NB4 (cell line): ENCODE data around the gene TPPP3.
"Not testable (repeated sequence)": the region's sequence is repeated elsewhere in the genome, so short reads cannot be mapped to it uniquely, and the experiment has no call there.

Experiments used
- DNase-seq: peaks from one replicate; pipeline ENCODE4 v3.0.0; 2010; ENCODE audit warnings: low read depth
- H3K4me3 ChIP-seq: one replicate; pipeline ENCODE4 v1.5.1; 2011; ENCODE audit warnings: mild to moderate bottlenecking, low read depth, low read length, moderate library complexity
- MYC ChIP-seq: IDR thresholded peaks from 2 replicates; pipeline ENCODE4 v1.6.1; 2011; ENCODE audit warnings: low read depth, low read length
- POLR2A ChIP-seq: IDR thresholded peaks from 2 replicates; pipeline ENCODE4 v1.6.1; 2011; ENCODE audit warnings: mild to moderate bottlenecking; ENCODE audit not compliant: insufficient read length; ENCODE audit errors: extremely low read depth
- TF ChIP-seq, protein P1 (sequence below): IDR thresholded peaks from 2 replicates; pipeline ENCODE4 v1.6.1; 2011; ENCODE audit warnings: low read depth, low read length
- TF ChIP-seq, protein P2 (sequence below): IDR thresholded peaks from one replicate; pipeline ENCODE4 v1.5.1; 2012; ENCODE audit warnings: low read depth, low read length

The TPPP3 gene

DNA sequence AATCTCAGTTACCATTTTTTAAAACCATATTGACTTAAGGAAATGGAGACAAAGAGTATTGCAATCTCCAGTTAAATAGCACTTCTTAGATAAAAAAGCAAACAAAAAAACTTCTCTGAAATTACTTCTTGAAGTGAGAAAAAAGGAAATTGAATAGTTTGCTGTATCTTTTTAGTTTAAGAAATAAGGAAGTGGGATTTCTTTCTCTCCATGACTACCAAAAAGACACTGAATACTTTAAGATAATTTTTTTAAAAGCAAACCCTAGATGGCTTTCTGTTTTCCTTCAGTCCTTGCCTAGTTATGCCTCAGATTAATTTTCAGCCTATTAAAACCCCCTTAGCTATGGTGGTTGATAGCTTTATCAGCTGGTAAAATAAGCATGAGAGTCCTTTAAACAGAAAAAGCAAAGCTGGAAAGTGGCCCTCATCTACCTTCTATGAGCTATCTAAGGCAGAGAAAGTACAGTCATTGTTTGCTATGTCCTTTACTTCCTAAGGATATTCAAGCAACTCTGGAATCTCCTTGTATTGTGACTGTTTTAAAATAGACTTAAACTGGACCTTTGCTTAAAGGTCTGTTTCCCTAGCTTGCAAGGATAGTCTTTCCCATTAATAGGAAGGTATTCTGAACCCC lies 28.6 kb downstream of the TPPP3 start:
- H3K4me3 ChIP-seq: no peak overlapping the region
- TF ChIP-seq MYC: no peak
- no peak for TF ChIP-seq POLR2A
- TF ChIP-seq, protein P1, sequence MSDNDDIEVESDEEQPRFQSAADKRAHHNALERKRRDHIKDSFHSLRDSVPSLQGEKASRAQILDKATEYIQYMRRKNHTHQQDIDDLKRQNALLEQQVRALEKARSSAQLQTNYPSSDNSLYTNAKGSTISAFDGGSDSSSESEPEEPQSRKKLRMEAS: no peak
- TF ChIP-seq, protein P2, sequence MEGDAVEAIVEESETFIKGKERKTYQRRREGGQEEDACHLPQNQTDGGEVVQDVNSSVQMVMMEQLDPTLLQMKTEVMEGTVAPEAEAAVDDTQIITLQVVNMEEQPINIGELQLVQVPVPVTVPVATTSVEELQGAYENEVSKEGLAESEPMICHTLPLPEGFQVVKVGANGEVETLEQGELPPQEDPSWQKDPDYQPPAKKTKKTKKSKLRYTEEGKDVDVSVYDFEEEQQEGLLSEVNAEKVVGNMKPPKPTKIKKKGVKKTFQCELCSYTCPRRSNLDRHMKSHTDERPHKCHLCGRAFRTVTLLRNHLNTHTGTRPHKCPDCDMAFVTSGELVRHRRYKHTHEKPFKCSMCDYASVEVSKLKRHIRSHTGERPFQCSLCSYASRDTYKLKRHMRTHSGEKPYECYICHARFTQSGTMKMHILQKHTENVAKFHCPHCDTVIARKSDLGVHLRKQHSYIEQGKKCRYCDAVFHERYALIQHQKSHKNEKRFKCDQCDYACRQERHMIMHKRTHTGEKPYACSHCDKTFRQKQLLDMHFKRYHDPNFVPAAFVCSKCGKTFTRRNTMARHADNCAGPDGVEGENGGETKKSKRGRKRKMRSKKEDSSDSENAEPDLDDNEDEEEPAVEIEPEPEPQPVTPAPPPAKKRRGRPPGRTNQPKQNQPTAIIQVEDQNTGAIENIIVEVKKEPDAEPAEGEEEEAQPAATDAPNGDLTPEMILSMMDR: no peak
- DNase-seq: no peak

DNA sequence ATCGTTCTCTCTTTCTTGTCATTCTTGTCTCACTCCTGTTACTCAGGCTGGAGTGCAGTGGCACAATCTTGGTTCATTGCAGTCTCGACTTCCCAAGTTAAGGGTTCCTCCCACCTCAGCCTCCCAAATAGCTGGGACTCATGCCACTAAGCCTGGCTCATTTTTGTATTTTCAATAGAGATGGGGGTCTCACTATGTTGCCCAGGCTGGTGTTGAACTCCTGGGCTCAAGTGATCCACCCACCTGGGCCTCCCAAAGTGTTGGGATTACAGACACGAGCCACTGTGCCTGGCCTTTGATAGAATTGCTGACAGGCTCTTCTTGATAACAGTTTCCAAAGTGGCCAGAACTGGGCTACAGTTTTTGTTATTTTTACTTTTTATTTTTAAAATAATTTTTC lies 32.3 kb downstream of the TPPP3 start:
- H3K4me3 ChIP-seq: no peak overlapping the region
- DNase-seq: no peak
- TF ChIP-seq POLR2A (no peak), MYC (no peak)
- TF ChIP-seq, protein P2: no peak
- TF ChIP-seq, protein P1: no peak

DNA sequence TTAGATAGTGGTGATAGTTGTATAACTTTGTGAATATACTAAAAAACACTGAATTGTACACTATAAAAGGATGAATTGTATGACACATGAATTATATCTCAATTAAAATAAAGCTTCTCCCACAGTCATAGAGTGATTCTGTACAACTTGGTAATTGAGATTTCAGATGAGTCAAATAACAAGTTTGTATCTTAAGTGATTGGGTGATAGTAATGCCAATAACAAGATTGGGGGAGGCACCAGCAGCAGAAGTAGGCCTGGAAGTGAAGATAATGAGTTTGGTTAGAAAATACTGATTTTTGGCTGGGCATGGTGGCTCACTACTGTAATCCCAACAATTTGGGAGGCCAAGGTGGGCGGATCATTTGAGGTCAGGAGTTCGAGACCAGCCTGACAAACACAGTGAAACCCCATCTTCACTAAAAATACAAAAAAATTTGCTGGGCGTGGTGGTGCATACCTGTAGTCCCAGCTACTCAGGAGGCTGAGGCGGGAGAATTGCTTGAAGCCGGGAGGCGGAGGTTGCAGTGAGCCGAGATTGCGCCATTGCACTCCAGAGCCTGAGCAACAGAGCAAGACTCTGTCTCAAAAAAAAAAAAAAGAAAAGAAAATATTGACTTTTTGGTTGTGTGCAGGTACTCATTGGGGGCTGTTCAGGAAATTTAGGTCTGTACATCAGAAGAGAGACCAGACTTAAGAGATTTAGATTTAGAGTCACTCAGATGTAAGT lies 33.6 kb downstream of the TPPP3 start:
- not testable (repeated sequence) for DNase-seq, H3K4me3 ChIP-seq

DNA sequence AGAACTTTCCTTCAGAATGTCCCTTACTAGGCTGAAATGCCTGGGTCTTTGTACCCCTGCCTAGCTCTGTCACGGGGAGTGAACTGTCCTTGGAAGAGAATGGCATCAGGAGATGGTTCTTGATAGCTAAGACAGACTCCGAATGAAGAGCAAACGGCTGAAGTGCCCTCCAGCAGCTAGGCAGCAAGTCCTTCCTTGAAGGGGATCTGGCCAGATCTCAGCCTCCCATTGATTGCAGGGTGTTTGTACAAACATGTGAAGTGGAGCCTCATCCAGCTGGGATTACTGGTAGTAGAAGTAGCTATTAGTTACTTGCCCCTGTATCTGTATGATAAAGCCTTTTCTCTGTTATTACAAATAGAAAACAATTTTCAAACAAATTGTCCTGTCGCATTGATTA lies 35.7 kb downstream of the TPPP3 start:
- TF ChIP-seq, protein P1: no peak
- no peak for TF ChIP-seq POLR2A
- TF ChIP-seq MYC: no peak
- TF ChIP-seq, protein P2: no peak
- DNase-seq: no peak
- no peak overlapping the region for H3K4me3 ChIP-seq

DNA sequence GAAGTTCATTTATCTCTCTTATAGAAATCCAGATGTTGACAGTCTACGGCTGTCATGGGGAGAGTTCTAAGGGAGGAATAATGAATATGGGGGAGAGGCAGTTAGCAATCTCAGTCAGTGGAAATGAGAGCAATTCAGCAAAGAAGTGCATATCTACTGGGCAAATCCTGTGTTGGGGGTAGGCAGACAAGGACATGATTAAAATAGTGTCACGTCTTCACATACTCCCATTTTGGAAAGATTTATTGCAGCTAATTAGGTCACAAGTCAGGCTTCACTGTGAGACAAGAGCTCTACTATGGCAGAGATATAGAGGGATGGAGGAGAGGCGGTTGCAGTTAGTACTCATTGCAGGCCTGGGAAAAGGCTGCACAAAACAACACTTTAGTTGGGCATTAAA lies 36.9 kb downstream of the TPPP3 start:
- no peak overlapping the region for H3K4me3 ChIP-seq
- no peak for DNase-seq
- TF ChIP-seq, protein P2: no peak
- TF ChIP-seq MYC: no peak
- no peak for TF ChIP-seq POLR2A

DNA sequence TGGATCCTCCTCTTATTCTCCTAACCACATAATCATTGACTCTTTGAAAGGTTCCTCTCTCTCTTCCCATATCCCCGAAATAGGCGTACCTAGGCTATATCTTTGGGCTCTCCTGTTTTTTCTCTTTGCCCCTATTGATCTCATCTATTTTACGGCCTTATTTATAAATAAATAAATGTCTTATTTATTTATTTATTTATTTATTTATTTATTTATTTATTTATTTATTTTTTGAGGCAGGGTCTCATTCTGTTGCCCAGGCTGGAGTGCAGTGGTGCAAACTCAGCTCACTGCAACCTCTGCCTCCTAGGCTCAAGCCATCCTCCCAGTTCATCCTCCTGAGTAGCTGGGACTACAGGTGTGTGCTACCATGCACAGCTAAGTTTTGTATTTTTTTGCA lies 40.8 kb downstream of the TPPP3 start:
- H3K4me3 ChIP-seq, DNase-seq: not testable (repeated sequence)

DNA sequence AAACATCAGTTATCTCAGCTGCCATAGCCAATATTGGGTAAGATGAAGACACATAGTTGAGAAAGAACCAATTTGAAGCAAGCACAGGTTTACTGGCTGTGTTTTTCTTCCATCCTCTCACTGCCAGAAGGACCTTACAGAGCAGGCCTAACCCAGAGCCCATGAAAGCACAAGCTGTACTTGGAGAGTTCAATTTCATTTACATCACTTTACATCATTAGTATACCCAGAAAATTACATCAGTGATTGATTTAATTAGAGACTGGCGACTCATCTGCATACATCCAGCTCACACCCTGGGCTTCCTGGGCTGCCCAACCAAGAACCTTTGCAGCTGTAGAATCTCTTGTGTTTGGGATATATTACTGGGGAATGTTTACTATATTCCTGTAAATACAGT lies 43.0 kb downstream of the TPPP3 start:
- no peak for DNase-seq
- no peak for TF ChIP-seq POLR2A
- TF ChIP-seq, protein P1: no peak
- TF ChIP-seq, protein P2: no peak
- TF ChIP-seq MYC: no peak
- no peak overlapping the region for H3K4me3 ChIP-seq
